SU-DHL-6 (cell line): ENCODE data around the gene SLC24A3.

Experiments used
- CTCF ChIP-seq: fragments of 200-600 bp; sonication (generic); IDR thresholded peaks from one replicate; pipeline ENCODE4 v1.5.1; 2017; ENCODE audit warnings: antibody characterized with exemption, mild to moderate bottlenecking, low read length, moderate library complexity; ENCODE audit not compliant: insufficient read depth, poor library complexity, severe bottlenecking
- EZH2phosphoT487 ChIP-seq: fragments of 200-600 bp; sonication (generic), shearing (Covaris generic); conservative IDR thresholded peaks from 2 replicates; pipeline ENCODE4 v1.6.1; 2018; ENCODE audit warnings: mild to moderate bottlenecking, antibody characterized with exemption, low read length, moderate library complexity, mixed read lengths

DNA sequence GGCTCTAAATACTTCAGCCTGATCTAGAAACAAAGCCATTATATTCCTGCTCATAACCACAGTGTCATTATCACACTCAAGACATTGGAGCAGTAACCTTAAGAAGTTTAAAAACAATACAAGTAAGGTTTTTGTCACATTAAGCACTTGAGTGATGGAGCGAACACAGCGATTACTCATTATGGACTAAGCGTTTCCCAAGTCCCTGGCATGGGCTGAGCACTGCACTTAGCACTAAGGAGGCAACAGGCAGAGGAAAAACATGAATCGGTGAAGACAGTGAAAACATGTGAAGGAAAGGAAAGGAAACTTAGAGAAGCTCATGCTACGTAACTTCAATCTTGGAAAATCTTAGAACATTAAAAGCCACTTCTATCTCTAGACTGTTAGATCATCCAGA, 108.7 kb downstream of the SLC24A3 start:
- TF ChIP-seq CTCF (no peak), EZH2phosphoT487 (no peak)
